HCEC 1CT (cell line): ENCODE results near the gene HOXA6.
A peak's percentile ranks its signal among the peaks of the same experiment; 100 is the strongest.

Experiments
- DNase-seq: peaks from one replicate; pipeline ENCODE4 v3.0.0-alpha.2; 2017

Gene HOXA6

DNA sequence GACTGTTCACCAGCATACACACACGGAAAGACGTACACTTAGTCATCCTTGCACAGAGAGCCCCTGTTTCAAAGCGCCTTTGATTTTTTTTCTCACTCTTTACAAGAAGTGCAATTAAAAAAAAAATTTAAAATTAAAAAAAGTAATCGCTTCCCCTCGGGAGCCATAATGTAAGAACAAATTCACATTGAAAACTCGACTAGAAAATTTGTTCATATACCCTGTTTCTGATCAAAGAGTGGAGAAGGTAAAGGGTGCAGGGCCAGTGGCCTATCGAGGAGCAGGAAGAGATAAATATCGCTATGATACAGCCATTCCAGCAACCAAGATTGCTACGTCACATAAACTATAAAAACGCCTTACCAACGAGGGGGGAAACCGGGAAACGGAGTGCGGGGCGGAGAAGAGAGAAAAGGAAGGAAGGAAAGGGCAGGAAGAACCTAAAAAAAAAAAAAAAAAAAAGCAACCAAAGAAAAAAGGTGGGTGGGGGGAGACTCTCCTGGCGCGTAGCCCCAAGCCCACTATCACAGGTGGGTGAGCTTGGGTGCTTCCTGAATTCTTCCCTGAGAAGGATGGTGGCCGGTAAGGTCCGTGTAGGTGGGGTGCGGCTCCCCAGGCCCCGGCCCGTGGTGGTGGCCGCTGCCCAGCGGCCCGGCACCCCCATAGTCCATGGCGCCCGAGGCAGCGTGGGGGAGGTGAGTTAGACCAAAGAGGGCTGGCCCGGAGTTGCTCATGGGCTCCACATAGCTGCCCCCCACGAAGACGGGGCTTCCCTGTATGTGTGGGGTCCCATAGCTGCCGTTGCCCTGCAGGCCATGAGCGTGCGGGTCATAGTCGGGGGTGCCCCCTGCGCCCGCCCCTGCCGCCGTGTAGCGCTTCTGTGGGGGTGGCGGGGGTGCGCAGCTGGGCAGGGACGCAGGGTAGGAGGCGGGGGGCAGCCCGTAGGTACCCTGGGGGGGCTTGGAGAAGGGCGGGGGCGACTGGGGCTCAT lies 39.9 kb downstream of the HOXA6 start:
- peak; percentile 72 for DNase-seq

DNA sequence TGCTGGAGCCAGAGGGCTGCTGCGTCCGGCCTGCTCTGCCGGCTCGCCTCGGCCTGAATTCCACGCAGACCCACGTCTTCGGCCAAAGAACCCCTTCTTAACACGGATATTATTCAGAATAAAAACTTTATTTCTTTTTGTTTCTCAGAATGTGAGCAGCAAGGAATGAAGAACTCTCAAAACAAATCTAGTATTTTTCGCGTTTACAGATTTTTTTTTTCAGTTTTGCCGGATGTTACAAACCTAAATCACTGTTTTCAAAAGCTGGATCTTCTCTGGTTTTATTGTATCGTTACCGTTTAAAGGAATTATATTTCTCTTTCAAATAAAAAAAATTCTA lies 40.7 kb downstream of the HOXA6 start:
- no peak for DNase-seq

DNA sequence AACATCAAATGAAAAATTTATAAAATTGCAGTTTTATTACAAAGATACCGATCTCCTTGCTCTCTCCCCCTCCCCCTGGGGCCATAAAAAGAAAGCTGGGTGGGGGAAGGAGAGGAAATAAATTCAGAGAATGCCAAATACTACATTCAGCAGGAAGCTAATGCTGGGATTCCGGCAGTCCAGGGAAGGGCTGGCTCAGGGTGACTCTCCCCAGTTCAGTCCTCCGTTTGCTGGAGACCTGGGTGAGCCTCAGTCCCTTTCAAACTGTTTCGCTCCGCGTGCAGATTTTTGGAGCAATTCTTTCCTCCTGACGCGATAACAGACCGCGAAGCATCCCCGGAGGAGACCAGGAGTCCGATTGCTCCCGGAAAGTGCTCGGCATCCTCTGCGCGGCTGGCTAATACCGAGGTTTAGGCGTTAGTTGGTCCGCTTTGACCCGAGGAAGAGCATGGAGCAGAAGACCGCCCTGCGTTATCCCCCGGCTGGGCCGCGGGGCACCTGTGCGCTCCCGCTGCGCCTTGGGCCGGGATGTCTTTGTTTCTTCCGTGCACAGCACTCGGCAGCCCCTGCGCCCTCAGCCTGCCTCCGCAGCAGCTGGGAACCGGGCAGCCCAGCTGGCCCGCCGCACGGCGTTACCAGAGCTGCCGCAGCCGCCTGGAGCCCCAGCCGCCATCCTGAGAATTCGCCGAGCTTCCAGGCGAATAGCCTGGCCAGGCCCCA lies 41.2 kb downstream of the HOXA6 start:
- DNase-seq = peak; percentile 59

DNA sequence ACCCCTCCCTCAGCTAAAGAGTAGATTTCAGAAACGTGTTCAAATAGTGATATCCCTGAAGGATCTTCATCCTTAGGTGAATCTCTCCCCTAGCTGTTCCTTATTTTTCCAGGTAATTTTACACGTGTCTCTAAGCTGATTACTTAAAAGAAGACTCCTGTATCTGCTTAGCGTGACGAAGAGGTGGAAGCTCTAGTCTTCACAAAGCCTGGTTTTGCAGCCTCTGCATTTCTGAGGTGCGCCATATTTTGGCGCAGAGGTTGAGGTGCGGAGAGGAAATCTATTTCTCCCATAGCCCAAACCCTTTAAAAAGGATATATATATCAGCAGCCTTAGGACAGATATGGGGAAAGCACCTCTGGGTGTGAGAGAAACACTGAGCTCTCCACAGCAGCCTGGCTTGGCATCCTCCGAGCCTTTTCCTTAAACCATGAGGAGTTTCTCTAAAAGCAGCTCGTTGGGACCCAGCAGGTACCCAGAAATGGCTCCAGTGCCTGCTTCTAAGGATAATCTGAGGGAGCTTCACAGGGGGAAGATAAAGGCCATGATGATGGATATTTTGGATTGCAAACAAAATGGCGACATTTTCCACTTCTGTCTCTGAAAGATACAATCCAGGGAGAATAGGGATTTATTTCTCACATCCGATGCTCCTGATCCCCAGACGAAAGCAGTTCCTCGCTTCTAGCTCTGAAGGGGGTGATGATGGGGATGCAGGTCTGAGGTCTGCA lies 42.1 kb downstream of the HOXA6 start:
- DNase-seq = no peak

DNA sequence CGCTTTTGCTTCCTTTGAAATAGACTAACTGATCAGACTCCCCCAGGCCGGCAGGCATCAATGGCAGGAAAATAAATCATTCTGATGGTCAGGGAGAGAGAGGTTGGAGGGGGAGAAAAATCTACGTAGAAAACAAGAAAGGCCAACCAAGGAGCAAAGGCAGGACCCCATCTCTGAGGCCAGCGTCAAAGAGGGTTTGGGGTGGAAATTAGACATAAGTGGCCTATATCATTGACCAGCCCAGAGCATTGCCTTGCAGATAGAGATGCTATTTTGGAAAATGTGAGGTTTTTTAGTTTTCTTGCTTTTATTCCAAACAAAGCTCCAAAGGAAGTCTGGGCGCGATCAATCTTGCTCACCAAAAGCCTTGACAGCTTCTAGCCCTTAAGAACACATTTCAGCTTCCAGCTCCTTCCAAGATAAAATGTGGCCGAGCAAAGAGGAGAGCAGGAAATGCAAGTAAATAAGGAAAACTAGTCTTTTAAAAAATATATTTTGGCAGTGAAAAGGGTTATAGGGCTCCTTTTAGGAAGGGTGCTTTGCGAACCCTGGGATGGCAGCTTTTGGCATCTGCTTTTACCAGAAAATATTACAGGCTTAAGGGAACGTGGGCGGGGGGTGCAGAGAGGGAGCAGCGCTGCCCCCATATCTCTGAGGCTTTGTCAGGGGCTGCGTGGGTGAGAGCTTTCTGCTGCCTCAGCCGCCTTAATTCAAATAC lies 43.1 kb downstream of the HOXA6 start:
- no peak for DNase-seq

DNA sequence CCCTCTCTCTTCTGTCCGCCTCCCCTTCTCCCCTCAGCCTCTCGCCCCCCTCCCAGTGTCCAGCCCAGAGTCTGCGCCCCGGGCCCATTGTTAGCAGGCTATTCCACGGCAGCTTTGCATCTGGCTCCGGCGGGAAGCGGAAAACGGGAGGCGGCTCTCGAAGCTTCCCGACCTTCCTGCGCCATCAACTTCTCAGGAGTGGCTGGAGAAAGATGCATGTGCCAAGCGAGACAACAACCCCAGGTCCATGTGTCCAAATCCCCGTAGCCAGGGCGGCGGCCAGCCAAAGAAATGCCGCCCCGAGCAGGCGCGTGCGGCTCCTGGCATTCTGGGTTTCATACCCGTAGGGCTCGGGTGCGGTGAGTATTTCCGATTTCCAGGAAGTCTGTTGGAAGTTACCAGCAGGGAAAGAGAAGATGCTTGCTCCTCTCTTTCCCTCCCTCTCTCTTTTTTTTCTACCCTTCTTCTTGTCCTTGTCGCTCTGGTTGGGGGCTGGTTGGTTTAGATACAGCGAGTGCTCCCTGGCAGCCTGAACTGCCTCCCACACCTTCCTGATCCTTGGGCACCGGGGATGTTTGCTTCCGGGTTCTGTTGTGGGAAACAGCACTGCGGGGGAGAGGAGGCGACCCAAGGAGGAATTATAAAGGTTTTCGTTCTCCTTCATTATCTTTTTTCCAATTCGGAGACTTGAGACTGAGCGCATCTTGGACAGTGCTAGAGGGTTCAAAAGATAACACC lies 43.9 kb downstream of the HOXA6 start:
- peak; percentile 8 for DNase-seq

DNA sequence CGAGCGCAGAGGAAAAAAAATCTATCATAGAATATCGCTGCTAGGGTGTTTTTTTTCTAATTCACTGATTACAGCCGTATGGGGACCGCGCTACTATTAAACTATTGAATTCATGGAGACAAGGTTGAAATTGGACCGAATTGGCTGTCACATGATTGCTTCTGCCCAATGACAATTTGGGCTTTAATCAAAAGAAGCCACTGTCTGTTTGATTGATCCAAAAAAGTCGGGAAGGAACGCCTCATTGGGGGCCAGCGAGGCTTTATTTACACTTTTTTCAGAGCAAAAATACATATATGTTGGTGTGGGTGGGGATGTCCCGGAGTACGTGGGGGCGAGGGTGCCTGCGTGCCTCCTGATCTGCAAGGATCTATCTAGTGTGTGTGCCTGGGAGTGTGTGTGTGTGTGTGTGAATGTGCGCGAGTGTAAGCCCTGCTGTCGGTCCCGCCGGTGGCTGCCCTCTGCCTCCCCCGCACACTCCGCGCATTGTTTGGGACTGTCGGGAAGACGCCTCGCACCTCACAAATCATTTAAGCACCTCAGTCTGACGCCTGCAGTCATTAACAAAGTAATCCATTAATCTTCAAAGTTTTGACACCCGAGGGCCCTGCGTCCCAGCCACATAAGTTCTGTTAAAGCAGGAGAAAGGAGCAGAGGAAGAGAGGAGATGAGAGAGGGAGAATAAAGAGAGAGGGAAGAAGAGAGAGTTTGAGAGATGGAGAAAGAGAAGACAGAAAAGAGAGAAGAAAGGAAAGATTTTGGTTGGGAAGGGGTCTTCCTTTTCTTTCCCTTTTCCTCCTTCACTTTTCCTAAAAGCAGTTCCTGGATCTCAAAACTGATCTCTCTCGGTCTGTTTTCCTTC lies 44.8 kb downstream of the HOXA6 start, which contains the start of gene HOXA2:
TSS of gene HOXA2 (minus strand) at position 103 of the 862 bp plus-strand sequence. CDS start 183 bp downstream, outside the sequence.
- DNase-seq = peak; percentile 74

DNA sequence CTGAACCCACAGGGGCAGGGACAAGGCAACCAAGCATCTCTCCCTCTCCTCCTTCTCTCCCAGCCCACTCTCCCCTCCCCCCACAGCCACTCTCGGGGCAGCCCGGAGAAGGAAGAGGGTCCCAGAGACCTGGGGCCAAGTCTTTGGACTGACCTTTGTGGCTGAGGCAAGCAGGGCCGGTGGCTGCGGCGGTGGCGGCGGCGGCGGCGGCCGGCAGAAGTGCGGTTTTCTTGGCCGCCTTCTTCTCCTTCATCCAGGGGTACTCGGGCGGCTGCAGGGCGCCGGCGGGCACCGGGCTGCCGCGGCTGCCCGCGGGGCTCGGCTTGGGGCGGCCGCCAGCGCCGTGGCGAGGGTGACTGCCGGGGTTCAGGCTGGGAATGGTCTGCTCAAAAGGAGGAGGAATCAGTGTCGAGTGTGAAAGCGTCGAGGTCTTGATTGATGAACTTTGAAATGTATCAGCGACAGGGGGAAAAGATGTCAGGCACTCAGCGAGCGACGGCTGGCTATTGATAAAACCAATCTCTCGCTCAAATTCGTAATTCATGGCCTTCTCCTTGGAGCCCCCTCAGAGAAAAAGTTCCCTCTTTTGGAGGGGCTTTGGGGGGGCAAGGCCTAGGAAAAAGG lies 45.5 kb downstream of the HOXA6 start:
- DNase-seq = peak; percentile 21

DNA sequence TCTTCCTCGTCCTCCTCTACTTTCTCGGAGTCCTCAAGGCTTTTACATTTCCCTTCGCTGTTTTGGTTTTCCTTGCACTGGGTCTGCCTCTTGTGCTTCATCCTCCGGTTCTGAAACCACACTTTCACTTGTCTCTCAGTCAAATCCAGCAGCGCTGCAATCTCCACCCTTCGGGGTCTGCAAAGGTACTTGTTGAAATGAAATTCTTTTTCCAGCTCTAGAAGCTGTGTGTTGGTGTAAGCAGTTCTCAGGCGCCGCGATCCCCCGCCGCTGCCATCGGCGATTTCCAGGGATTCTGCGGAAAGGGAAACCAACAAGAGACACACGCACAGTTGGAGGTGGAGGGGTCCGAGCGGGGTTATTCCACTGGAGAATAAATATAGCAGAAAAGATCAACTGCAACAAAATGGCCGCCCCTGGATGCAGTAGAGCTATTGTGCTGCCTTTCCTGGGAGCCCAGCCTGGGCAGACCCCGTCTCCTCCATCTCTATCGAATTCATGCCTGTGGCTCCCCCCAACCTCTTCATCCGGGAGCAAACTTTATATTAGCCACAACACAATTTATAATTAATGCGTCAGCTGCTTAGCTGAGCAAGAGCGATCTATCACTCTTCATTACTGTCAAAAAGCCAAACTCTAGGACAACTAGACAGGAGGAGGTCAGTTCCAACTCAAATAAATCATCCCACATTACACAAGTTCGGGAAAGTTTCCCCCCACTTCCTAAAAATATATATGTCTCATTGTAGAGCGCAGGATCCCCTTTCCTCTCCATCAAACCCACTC lies 46.2 kb downstream of the HOXA6 start:
- DNase-seq = peak; percentile 45

DNA sequence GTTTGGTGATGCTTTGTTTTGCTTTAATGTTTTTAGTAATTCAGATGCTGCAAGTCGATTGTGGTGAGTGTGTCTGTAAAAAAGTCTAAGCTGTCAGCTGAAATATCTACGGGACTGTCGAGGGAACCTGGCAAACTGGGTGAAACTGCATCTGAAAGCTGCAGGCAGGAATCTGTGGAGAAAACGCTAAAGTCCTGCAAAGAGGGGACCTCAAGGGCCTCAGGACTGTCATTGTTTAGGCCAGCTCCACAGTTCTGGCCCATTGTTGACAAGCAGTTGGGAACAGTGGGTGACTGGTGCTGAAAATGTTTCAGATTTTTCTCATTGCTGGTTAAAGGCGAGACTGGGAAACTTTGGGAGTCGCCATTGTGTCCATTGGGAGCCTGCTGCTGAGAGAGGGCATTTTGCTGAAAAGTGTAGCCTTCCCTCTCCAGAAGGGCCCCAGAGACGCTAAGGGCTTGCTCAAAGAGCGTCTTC lies 46.8 kb downstream of the HOXA6 start:
- peak; percentile 13 for DNase-seq

DNA sequence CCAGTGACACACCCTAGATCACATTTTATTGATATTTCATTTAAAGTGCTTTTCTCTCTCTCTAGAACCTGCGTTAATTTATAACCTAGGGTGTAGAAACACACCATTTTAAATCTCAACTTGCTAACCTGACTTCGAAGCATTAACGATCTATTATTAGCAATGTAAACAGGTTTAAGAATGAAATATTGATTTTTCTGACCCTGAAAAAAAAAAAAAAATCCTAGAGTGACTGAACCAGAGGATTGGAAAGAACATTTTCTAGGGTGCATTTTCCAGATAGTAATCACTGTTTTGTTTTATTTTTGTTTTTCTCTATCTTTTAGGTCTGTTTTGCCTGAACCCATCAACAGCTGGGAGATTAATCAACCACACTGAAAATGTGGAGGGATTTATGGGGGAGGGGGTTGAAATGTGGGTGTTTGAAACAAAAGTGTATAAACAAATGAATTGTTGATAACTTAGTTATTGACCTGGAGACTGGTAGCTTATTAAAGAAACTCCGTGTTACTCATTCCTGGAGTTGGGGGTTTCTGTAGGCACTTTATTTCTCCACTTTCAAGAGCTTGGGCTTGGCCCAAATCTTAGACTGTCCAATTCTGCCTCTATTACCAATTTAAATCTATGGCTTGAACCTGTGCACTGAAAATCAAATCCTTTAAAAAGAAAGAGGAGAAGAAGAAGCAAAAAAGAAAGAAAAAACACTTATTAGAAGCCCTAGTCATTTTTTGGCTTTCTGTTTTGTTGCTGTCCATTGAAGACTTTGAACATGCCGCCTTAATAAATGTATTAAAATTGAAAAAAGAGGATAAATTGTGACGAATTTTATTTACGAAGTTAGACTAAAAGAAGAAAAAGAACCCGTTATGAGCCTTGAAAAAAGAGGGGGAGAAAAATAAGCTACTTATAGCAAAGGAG lies 47.9 kb downstream of the HOXA6 start:
- no peak for DNase-seq

DNA sequence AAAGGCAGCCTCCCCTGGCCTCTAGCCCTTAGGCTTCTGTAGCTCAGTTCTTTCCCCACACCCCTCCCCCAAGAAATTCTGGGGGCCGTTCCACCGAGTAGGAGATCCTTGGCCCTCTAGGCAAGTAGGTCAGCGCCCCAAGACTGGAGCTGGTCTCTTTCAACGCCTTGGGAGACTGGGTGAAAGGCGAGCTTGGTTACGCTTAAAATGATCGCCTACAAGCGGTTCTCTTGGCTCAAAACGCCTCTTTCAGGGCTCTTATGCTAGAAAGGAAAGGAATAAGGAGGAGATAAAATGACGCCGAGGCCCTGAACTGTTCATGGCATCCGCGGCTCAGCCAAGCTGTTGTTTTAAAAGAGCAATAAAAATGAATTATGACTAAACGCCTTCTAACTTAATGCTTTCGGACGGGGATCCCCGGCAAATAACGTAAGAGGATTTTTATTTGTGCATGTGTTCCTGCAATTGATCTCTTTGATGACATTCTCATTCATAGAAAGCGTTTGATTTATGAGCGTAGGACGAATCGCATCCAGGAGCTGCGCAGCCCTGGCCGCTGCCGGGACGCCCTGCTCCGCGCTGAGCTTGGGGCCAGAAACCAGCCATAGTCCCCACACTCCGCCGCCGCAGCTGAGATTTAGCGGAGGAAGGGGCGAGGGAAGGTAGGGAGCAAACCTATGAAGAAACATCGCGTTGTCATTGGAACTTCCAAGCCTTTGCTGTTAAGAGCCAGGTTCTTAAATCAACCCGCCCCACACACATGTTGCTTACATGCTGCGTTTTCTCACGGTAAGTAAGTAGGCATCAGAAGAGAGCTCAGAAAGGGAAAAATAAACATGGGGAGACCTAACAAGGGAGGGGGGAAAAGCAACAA lies 48.8 kb downstream of the HOXA6 start:
- DNase-seq = peak; percentile 77

DNA sequence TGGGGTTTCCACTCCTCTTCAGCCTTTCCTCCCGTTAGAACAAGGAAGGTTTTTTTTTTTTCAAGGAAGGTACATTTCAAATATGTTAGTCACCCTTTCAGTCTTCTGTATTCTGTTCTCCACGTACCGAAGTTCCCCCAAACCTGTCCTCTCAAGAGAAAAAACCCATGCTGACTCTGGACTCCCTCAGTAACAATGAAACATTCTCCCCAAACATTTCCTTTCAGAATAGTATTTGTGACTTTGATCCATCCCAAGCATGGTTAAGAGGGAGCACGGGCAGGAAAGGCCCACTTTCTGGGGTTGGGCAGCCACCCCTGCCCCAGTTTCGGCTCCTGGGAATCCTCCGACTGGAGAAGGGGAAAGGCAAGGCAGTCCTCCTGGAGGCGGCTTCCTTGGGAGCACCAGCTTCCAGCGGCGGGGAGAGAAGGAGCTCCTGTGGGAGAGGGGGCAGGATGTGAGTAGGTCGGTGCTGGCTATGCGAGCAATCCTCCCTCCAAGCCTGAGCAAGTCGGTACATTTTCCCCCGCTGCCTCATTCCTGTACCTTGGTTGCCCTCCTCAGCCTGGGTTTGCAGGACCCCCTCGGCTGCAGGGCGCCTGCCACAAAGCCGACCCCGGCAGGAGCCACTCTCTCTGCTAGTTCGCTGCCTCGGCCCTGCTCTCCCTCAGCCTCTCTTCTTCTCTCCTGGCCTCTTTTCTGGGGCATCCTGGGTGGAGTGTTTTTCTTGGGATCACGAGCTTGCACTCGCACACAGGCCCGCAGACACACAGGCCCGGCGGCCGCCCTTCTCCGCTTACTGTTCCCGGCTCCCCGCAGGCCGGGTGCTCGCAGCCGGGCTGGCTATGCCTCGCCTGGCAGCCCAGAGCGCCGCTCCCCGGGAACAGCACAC lies 49.6 kb downstream of the HOXA6 start:
- peak; percentile 60 for DNase-seq

DNA sequence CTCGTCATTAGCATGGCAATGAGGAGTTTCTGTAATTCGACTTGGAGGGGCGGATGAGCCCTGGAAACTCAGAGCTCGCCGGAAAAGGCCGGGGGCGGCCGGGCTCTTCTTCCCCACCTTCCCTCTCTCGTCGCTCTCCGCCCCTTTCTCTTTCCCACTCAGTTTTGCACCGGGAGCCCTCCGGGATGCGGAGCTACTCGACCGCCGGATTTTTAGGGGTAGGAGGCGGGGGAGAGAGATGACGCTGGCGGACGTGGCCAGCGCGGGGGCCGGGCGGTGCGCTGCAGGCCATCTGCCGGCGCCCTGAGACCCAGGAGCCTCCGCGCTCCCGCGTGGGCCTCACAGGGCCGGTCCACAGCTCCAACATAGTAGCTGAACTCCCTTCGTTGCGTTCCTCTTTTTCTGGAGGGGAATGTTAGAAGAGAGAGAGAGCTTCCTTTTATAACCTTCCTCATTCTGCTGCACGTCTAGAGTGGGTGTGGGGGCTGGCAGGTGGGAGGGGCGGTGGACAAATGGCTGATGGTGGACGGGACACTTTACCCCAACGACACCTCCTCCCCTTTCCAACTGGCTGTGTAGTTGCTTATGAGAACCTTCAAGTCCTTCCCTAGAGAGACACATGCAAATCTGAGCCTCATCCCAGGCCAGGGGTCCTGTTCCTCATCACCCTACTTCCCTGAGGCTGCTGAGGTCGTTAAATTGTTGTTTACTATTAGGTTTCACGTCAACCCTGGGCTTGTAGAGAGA lies 50.6 kb downstream of the HOXA6 start:
- peak; percentile 61 for DNase-seq
